ENCODE data around the gene CMTM3.
"Not testable (repeated sequence)": the region's sequence is repeated elsewhere in the genome, so short reads cannot be mapped to it uniquely, and the experiment has no call there.

The CMTM3 gene

DNA sequence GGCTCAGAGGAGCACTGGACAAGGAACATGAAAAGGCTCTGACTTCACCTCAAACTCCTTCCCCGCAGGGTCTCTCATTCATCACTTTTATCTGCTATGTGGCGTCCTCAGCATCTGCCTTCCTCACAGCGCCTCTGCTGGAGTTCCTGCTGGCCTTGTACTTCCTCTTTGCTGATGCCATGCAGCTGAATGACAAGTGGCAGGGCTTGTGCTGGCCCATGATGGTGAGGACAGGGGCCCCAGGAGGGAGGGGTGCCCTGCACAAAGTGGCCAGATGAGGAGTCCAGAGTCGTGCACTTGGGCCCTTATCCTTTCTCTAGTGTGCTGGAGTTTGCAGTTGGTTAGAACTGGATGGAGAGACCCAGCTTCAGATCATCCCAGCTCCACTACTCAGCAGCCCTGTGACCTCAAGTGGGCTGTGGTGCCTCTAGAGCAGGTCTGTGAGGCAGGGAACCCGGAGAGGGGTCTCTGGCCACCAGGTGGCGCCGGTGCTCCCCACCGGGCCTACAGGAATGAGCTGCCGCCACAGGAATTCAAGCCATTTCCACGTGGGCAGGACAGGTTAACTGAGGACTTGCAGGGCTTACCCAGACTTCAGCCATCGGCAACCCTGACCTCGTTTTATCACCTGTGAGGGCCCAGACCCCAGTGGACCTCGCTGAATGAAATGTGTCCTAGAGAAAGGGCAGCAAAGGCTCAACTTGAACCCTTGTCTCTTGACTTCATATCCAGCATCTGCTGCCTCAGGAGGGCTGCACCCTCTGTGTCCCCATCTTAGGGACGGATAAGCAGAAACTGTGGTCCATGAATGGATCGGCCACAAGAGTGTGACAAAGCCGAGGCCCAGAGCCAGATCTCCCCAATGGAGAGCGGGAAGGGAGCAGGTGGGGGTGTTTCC lies 4.0 kb downstream of the CMTM3 start:
- peak; percentile 96 for TF ChIP-seq CTCF (IDR thresholded peaks at IDR 0.05; ENCODE audit: poor library complexity, severe bottlenecking)
- Histone ChIP-seq H3K27ac (ENCODE audit: poor library complexity, severe bottlenecking) (peak overlapping the region; percentile 81), H3K27me3 (ENCODE audit: insufficient read depth, poor library complexity, severe bottlenecking) (no peaks in the 10 kb centered on the region), H3K9me3 (ENCODE audit: severe bottlenecking) (no peaks in the 10 kb centered on the region), H3K4me1 (ENCODE audit: insufficient read depth, poor library complexity, severe bottlenecking) (peaks cover 12% of the 10 kb centered on the region), H3K36me3 (ENCODE audit: low read depth) (peaks cover 49% of the 10 kb centered on the region), H3K4me3 (ENCODE audit: severe bottlenecking) (no peak overlapping the region)
- peak; percentile 92 for DNase-seq (ENCODE audit: low spot score)
- peak; percentile 78 for ATAC-seq (ENCODE audit: low read depth)

DNA sequence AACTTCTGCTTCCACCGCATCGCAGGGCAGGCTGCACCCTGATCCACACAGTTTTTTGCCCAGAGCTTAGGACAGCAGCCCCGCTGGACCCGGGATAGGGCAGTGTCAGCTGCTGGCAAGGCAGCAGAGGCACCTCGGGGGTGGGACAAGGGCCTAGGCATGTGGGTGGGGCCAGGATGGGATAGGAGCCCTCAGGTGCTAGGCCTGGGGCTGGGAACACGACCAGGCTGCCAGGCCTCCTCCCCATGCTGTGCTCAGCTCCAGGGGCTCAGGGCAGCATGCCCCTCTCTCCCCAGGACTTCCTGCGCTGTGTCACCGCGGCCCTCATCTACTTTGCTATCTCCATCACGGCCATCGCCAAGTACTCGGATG lies 4.6 kb downstream of the CMTM3 start:
- Histone ChIP-seq H3K27ac (ENCODE audit: poor library complexity, severe bottlenecking) (peak overlapping the region; percentile 81), H3K9me3 (ENCODE audit: severe bottlenecking) (no peaks in the 10 kb centered on the region), H3K4me1 (ENCODE audit: insufficient read depth, poor library complexity, severe bottlenecking) (peaks cover 12% of the 10 kb centered on the region), H3K36me3 (ENCODE audit: low read depth) (peaks cover 51% of the 10 kb centered on the region), H3K4me3 (ENCODE audit: severe bottlenecking) (no peak overlapping the region), H3K27me3 (ENCODE audit: insufficient read depth, poor library complexity, severe bottlenecking) (no peaks in the 10 kb centered on the region)
- ATAC-seq (ENCODE audit: low read depth): no peak
- no peak for DNase-seq (ENCODE audit: low spot score)
- no peak for TF ChIP-seq CTCF (IDR thresholded peaks at IDR 0.05; ENCODE audit: poor library complexity, severe bottlenecking)

DNA sequence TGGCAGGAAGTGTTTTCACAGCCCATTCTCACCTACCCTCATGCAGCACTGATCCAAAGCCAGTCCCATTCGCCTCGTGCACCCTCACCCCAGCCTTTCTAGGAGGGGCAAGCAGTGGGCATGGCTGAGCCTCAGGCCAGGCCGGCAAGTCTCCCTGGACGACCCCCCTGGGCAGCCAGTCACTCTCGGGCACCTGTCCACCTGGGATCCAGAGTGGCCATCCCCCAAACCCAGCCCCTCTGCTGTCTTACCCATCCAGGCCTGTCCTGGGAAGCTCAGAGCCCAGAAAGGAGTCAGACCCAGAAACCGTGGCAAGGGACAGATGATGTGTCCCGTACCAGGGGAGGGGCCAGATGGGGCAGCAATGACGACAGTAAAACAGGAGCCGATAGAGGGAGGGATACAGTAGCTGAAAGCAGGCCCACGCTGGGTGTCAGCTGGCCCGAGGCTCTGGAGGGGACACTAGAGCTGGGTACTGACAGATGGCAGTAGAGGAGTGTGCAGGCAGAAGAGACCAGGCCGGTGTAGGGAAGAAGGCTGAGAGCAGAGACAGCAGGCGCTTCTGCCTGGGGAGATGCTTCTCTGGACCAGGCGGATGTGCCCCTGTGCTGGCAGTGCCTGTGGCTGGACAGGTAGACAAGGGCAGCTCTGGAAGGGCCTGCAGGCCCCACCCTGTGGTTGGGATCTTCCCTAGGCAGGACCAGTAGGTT lies 5.8 kb downstream of the CMTM3 start:
- Histone ChIP-seq H3K4me1 (ENCODE audit: insufficient read depth, poor library complexity, severe bottlenecking) (peaks cover 12% of the 10 kb centered on the region), H3K4me3 (ENCODE audit: severe bottlenecking) (no peak overlapping the region), H3K36me3 (ENCODE audit: low read depth) (peaks cover 52% of the 10 kb centered on the region), H3K27ac (ENCODE audit: poor library complexity, severe bottlenecking) (no peak overlapping the region), H3K9me3 (ENCODE audit: severe bottlenecking) (no peaks in the 10 kb centered on the region), H3K27me3 (ENCODE audit: insufficient read depth, poor library complexity, severe bottlenecking) (no peaks in the 10 kb centered on the region)
- TF ChIP-seq CTCF (IDR thresholded peaks at IDR 0.05; ENCODE audit: poor library complexity, severe bottlenecking): no peak
- no peak for ATAC-seq (ENCODE audit: low read depth)
- DNase-seq (ENCODE audit: low spot score): no peak

DNA sequence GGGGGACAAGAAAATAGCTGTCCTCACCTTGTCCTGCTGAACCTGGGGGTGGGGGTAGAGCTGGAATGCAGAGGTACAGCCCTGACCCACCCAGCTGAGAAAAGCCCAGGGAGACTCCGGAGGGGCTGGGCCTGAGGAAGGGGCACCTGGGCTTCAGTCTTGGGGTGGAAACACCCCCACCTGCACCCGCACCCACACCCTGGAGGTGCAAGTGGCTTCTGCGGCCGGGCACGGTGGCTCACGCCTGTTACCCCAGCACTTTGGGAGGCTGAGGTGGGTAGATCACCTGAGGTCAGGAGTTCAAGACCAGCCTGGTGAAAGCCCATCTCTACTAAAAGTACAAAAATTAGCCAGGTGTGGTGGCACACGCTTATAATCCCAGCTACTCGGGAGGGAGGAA lies 7.4 kb downstream of the CMTM3 start:
- ATAC-seq (ENCODE audit: low read depth); H3K4me3 ChIP-seq (ENCODE audit: severe bottlenecking); H3K27ac ChIP-seq (ENCODE audit: poor library complexity, severe bottlenecking); DNase-seq (ENCODE audit: low spot score); H3K9me3 ChIP-seq (ENCODE audit: severe bottlenecking); H3K27me3 ChIP-seq (ENCODE audit: insufficient read depth, poor library complexity, severe bottlenecking); H3K4me1 ChIP-seq (ENCODE audit: insufficient read depth, poor library complexity, severe bottlenecking): not testable (repeated sequence)
- peaks cover 59% of the 10 kb centered on the region for H3K36me3 ChIP-seq (ENCODE audit: low read depth)

DNA sequence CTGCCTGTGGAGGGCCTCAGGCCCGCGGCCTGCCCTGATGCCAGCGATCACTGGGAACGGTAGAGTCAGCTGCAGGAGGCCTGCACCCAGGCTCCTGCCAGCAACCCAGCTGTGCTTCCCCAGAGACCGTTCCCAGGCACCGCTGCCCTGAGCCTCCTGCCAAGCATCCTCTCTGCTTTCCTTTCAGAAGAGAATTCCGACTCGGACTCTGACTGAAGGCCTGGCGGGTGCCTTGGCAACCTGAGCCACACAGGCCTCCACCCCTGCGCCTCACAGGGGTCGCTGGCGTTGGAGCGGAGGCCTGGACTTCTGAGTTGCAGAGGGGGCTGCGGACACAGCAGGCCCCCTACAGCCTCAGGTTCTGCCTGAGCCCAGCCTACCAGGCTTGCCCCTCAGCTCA lies 7.9 kb downstream of the CMTM3 start:
- no peak for TF ChIP-seq CTCF (IDR thresholded peaks at IDR 0.05; ENCODE audit: poor library complexity, severe bottlenecking)
- H3K36me3 ChIP-seq (ENCODE audit: low read depth): peaks cover 61% of the 10 kb centered on the region
- no peak for ATAC-seq (ENCODE audit: low read depth)

More for the DNA sequence above, 7.9 kb downstream of the CMTM3 start:
- H3K27me3 ChIP-seq (ENCODE audit: insufficient read depth, poor library complexity, severe bottlenecking): no peaks in the 10 kb centered on the region
- DNase-seq (ENCODE audit: low spot score): no peak
- no peak overlapping the region for H3K27ac ChIP-seq (ENCODE audit: poor library complexity, severe bottlenecking)
- H3K4me1 ChIP-seq (ENCODE audit: insufficient read depth, poor library complexity, severe bottlenecking): peaks cover 6% of the 10 kb centered on the region
- no peak overlapping the region for H3K4me3 ChIP-seq (ENCODE audit: severe bottlenecking)
- H3K9me3 ChIP-seq (ENCODE audit: severe bottlenecking): no peaks in the 10 kb centered on the region

Measured in RWPE2 (cell line).